Suprapubic skin (tissue), 4 donors: Measurements from ENCODE around the gene NAA38.

Experiments
- CTCF ChIP-seq, 2 donors: fragments of 200-600 bp in 1 of 2; fragments of 450-650 bp in 1 of 2; sonication (generic) in 1 of 2; IDR thresholded peaks; one replicate each; pipeline ENCODE4 v1.5.1; 2016 to 2019; ENCODE audit warnings: antibody characterized with exemption in 2 of 2, mild to moderate bottlenecking in 1 of 2, moderate library complexity in 1 of 2
- EP300 ChIP-seq: sonication (generic); formaldehyde crosslinking; IDR thresholded peaks from one replicate; pipeline ENCODE4 v1.6.1; 2017; ENCODE audit warnings: antibody characterized with exemption
- POLR2A ChIP-seq, 2 donors: fragments of 450-650 bp; IDR thresholded peaks; one replicate each; pipeline ENCODE4 v1.6.1; 2017; ENCODE audit warnings: antibody characterized with exemption in 2 of 2, mild to moderate bottlenecking in 2 of 2, moderate library complexity in 2 of 2
- POLR2AphosphoS5 ChIP-seq, 3 donors: sonication (generic); formaldehyde crosslinking; IDR thresholded peaks; one replicate each; pipeline ENCODE4 v1.6.1; 2017; ENCODE audit warnings: antibody characterized with exemption in 3 of 3

- TF ChIP-seq POLR2A (IDR thresholded peaks at IDR 0.05), result no peak
- no peak for TF ChIP-seq CTCF (IDR thresholded peaks at IDR 0.05)
- no peak for TF ChIP-seq POLR2AphosphoS5 (IDR thresholded peaks at IDR 0.05)
- TF ChIP-seq EP300, result no peak
Observed at GRCh38 chr17:7837408-7838088, 19.8 kb downstream of the NAA38 start.
